OCI-LY1 (cell line): ENCODE measurements around the gene LRRC70.

Experiments used
- CTCF ChIP-seq: fragments of 200-600 bp; sonication (generic), shearing (Covaris generic); IDR thresholded peaks from 2 replicates; pipeline ENCODE4 v1.5.1; 2017; ENCODE audit warnings: mild to moderate bottlenecking, antibody characterized with exemption, low read length, moderate library complexity, mixed read lengths
- EZH2 ChIP-seq: fragments of 200-600 bp; sonication (generic), shearing (Covaris generic); IDR thresholded peaks from 2 replicates; pipeline ENCODE4 v1.8.0; 2017; ENCODE audit warnings: borderline replicate concordance, mixed run types, mild to moderate bottlenecking, antibody characterized with exemption, low read length, moderate library complexity, mixed read lengths

GRCh38 chr5:62596691-62597090, 18.1 kb downstream of the LRRC70 start:
- TF ChIP-seq CTCF (no peak), EZH2 (no peak)
